GM21529 (cell line): ENCODE measurements around the gene SEC23B.
"Not testable (repeated sequence)": the region's sequence is repeated elsewhere in the genome, so short reads cannot be mapped to it uniquely, and the experiment has no call there.

Experiments used
- ATAC-seq: cut with Tn5 transposase; IDR thresholded peaks from one replicate; pipeline ENCODE4 v1.9.1; 2021; ENCODE audit not compliant: unreplicated experiment

Gene SEC23B

GRCh38 chr20:18524646-18525045 lies 16.9 kb downstream of the SEC23B start:
- ATAC-seq, result no peak

- not testable (repeated sequence) for ATAC-seq
These were observed 19.0 kb downstream of the SEC23B start for GRCh38 chr20:18526761-18527160.

- ATAC-seq, result no peak
These were observed 19.6 kb downstream of the SEC23B start for GRCh38 chr20:18527339-18527738.

GRCh38 chr20:18527836-18528235 lies 20.1 kb downstream of the SEC23B start:
- no peak for ATAC-seq

- ATAC-seq, result no peak
These were observed 21.3 kb downstream of the SEC23B start for GRCh38 chr20:18529041-18529440.

GRCh38 chr20:18532626-18533025 lies 24.9 kb downstream of the SEC23B start:
- ATAC-seq, result no peak

- no peak for ATAC-seq
These were observed 25.8 kb downstream of the SEC23B start for GRCh38 chr20:18533491-18533890.

- no peak for ATAC-seq
These were observed 26.4 kb downstream of the SEC23B start for GRCh38 chr20:18533978-18534644.

- ATAC-seq, result no peak
These were observed 29.9 kb downstream of the SEC23B start for GRCh38 chr20:18537651-18538050.

- no peak for ATAC-seq
These were observed 34.0 kb downstream of the SEC23B start for GRCh38 chr20:18541741-18542140.

GRCh38 chr20:18543216-18543615 lies 35.5 kb downstream of the SEC23B start:
- ATAC-seq, result no peak

- ATAC-seq, result no peak
These were observed 36.2 kb downstream of the SEC23B start for GRCh38 chr20:18543932-18544331.

- ATAC-seq, result no peak
These were observed 37.8 kb downstream of the SEC23B start for GRCh38 chr20:18545566-18545965.

- ATAC-seq, result no peak
These were observed 40.7 kb downstream of the SEC23B start for GRCh38 chr20:18548465-18548864.

- ATAC-seq, result no peak
These were observed 46.0 kb downstream of the SEC23B start for GRCh38 chr20:18553746-18554145.

GRCh38 chr20:18566892-18567738 lies 59.4 kb downstream of the SEC23B start, which contains the start of gene SMIM26:
TSS of gene SMIM26 (plus strand) at chr20:18567432. CDS start at chr20:18567479, 47 bp downstream.
- peak; percentile 98 for ATAC-seq

GRCh38 chr20:18567739-18568091 lies 60.0 kb downstream of the SEC23B start:
- peak; percentile 10 for ATAC-seq

- no peak for ATAC-seq
These were observed 63.3 kb downstream of the SEC23B start for GRCh38 chr20:18571009-18571408.

- ATAC-seq, result no peak
These were observed 63.8 kb downstream of the SEC23B start for GRCh38 chr20:18571578-18571977.

GRCh38 chr20:18577942-18578341 lies 70.2 kb downstream of the SEC23B start:
- no peak for ATAC-seq

GRCh38 chr20:18578581-18578980 lies 70.8 kb downstream of the SEC23B start:
- ATAC-seq, result no peak

GRCh38 chr20:18580012-18580411 lies 72.3 kb downstream of the SEC23B start:
- no peak for ATAC-seq
